IMR-90 (cell line): Measurements from ENCODE around the gene ZFP92. TPM values are rescaled to one million over a fixed set of nuclear protein-coding genes. Genes with fewer than 3 reads are reported as not detected.

ENCODE experiments used
- microRNA-seq, 2 experiments: library from miRNA; stranded (forward) in 1 of 2; unstranded in 1 of 2; fragments of 10-50 nt in 1 of 2; fragments of <30 nt in 1 of 2; gene quantifications in 1 of 2; microRNA quantifications in 1 of 2; one replicate each; pipeline versions ENCODE3 to v1.1.0; 2013 to 2020; ENCODE audit not compliant: insufficient read depth in 1 of 2, insufficient read length in 1 of 2, unreplicated experiment in 1 of 2
- polyA plus RNA-seq, 3 experiments: library from polyadenylated mRNA; depleted of rRNA; stranded (reverse); fragments of >200 nt; gene quantifications; 2 replicates each; pipeline ENCODE4 v1.2.3, GENCODE V29; 2012; ENCODE audit warnings: low replicate concordance in 1 of 3
- small RNA-seq, 5 experiments: library from RNA; depleted of rRNA; stranded (forward); fragments of <200 nt; gene quantifications; one replicate each; pipeline ENCODE3, GENCODE V24; 2012
- total RNA-seq: library from RNA; depleted of rRNA; stranded (reverse); fragments of >200 nt; gene quantifications from 2 replicates; pipeline ENCODE4 v1.2.3, GENCODE V29; 2012; rRNA removed

Gene ZFP92
- total and polyA plus RNA-seq, 2 of the 4 experiments (the other 2 are of a cell fraction), result under 0.01 to 0.03 TPM

Small RNA genes within 50 kb of the gene (microRNA-seq; reads per million reads assigned to microRNA genes)
- not detected for gene RN7SL667P (ENCODE audit: insufficient read depth, insufficient read length)

Small RNA genes within 50 kb of the gene (small RNA-seq; reads per million reads assigned to genes)
- gene RN7SL667P, result 0 reads per million in 5 experiments

Other genes with a start within 250 kb of the ZFP92 start
- gene MAGEA1, start 232.2 kb upstream of the ZFP92 start, total RNA-seq, result not detected in 2 replicates
- not detected in 2 replicates for gene MAGEA1, start 232.2 kb upstream of the ZFP92 start, polyA plus RNA-seq (2012; rRNA removed)
- not detected in 2 replicates for gene PNMA6F, start 89.7 kb upstream of the ZFP92 start, total RNA-seq
- gene PNMA6F, start 89.7 kb upstream of the ZFP92 start, polyA plus RNA-seq (2012; rRNA removed), result not detected in 2 replicates
- 6.6 and 8.3 TPM in 2 replicates for gene ZNF275, start 77.3 kb upstream of the ZFP92 start, total RNA-seq
- 9.4 and 9.7 TPM in 2 replicates for gene ZNF275, start 77.3 kb upstream of the ZFP92 start, polyA plus RNA-seq (2012; rRNA removed)
- not detected in 2 replicates for gene PNMA6E, start 10.1 kb upstream of the ZFP92 start, total RNA-seq
- gene PNMA6E, start 10.1 kb upstream of the ZFP92 start, polyA plus RNA-seq (2012; rRNA removed), result not detected in 2 replicates
- 0.36 and 0.56 TPM in 2 replicates for gene TREX2, start 34.6 kb downstream of the ZFP92 start, total RNA-seq
- 0.84 and 1.1 TPM in 2 replicates for gene TREX2, start 34.6 kb downstream of the ZFP92 start, polyA plus RNA-seq (2012; rRNA removed)
- gene HAUS7, start 59.1 kb downstream of the ZFP92 start, total RNA-seq, result 10.8 TPM in 2 replicates
- gene HAUS7, start 59.1 kb downstream of the ZFP92 start, polyA plus RNA-seq (2012; rRNA removed), result 25.9 and 27.7 TPM in 2 replicates
- 10.0 and 11.3 TPM in 2 replicates for gene BGN, start 83.5 kb downstream of the ZFP92 start, total RNA-seq
- 269 and 298 TPM in 2 replicates for gene BGN, start 83.5 kb downstream of the ZFP92 start, polyA plus RNA-seq (2012; rRNA removed)
- under 0.01 TPM in 1 of 2 replicates, not detected in the other for gene ATP2B3, start 106.2 kb downstream of the ZFP92 start, total RNA-seq
- gene ATP2B3, start 106.2 kb downstream of the ZFP92 start, polyA plus RNA-seq (2012; rRNA removed), result 0.03 and 0.06 TPM in 2 replicates
- gene CCNQ, start 187.7 kb downstream of the ZFP92 start, total RNA-seq, result 26.9 and 27.6 TPM in 2 replicates
- 35.2 and 39.1 TPM in 2 replicates for gene CCNQ, start 187.7 kb downstream of the ZFP92 start, polyA plus RNA-seq (2012; rRNA removed)
- under 0.01 TPM in 2 replicates for gene DUSP9, start 235.7 kb downstream of the ZFP92 start, total RNA-seq
- 0.09 and 0.16 TPM in 2 replicates for gene DUSP9, start 235.7 kb downstream of the ZFP92 start, polyA plus RNA-seq (2012; rRNA removed)